WERI-Rb-1 (cell line): ENCODE measurements around the gene ARHGAP40.

Experiments
- DNase-seq: peaks from one replicate; pipeline ENCODE4 v3.0.0-alpha.2; 2020
- H3K27ac ChIP-seq: fragments of 250-450 bp; sonication (Bioruptor Pico); 2 replicates; pipeline ENCODE4 v1.5.1; 2020; ENCODE audit warnings: mild to moderate bottlenecking, moderate library complexity
- H3K27me3 ChIP-seq: fragments of 250-450 bp; sonication (Bioruptor Pico); 2 replicates; pipeline ENCODE4 v1.5.1; 2021; ENCODE audit warnings: mild to moderate bottlenecking, low read depth, moderate library complexity; ENCODE audit not compliant: insufficient read depth, severe bottlenecking
- H3K36me3 ChIP-seq: fragments of 250-450 bp; sonication (Bioruptor Pico); 2 replicates; pipeline ENCODE4 v1.5.1; 2020; ENCODE audit warnings: mild to moderate bottlenecking, moderate library complexity
- H3K4me3 ChIP-seq: 2 replicates; pipeline ENCODE4 v1.5.1; 2011; ENCODE audit warnings: low read depth, mild to moderate bottlenecking, control low read depth, low read length
- H3K9me3 ChIP-seq: fragments of 250-450 bp; sonication (Bioruptor Pico); 2 replicates; pipeline ENCODE4 v1.5.1; 2021; ENCODE audit warnings: mild to moderate bottlenecking, moderate library complexity; ENCODE audit not compliant: severe bottlenecking
- CTCF ChIP-seq: IDR thresholded peaks from 2 replicates; pipeline ENCODE4 v1.5.1; 2011; ENCODE audit warnings: low read depth, mild to moderate bottlenecking, control low read depth, inconsistent platforms, low read length

Gene ARHGAP40

DNA sequence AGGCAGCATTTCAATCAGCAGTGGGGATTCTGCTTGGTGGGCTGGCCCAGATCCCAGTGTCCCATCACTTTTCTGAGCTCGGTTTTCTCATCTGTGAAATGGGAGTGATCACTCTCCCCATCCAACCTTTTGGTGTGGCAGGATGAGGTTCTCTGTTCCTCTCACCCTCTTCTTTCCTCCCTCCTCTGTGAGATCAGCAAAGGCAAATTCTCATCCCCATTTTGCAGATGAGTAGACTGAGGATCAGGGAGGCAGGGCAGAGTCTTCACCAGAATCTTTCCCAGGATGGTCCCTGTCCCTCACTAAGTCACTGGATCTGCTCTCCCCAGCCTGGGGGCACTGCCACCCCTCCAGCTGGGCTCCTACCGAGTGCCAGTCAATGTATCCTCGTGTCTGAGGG is 62.1 kb downstream of the ARHGAP40 start:
- H3K9me3 ChIP-seq, result no peaks in the 10 kb centered on the region
- no peaks in the 10 kb centered on the region for H3K27me3 ChIP-seq
- TF ChIP-seq CTCF, result no peak
- H3K27ac ChIP-seq, result no peak overlapping the region
- no peak for DNase-seq
- H3K4me3 ChIP-seq, result no peak overlapping the region
- H3K36me3 ChIP-seq, result no peaks in the 10 kb centered on the region

GRCh38 chr20:38664284-38664683 is 62.7 kb downstream of the ARHGAP40 start:
- Histone ChIP-seq H3K27ac (no peak overlapping the region), H3K27me3 (no peaks in the 10 kb centered on the region), H3K36me3 (no peaks in the 10 kb centered on the region), H3K9me3 (no peaks in the 10 kb centered on the region), H3K4me3 (no peak overlapping the region)
- no peak for DNase-seq
- TF ChIP-seq CTCF, result no peak

- no peak for TF ChIP-seq CTCF
- no peaks in the 10 kb centered on the region for H3K27me3 ChIP-seq
- no peak overlapping the region for H3K27ac ChIP-seq
- DNase-seq, result no peak
- H3K9me3 ChIP-seq, result no peaks in the 10 kb centered on the region
- H3K4me3 ChIP-seq, result no peak overlapping the region
- H3K36me3 ChIP-seq, result no peaks in the 10 kb centered on the region
Measured at GRCh38 chr20:38665094-38665493, 63.5 kb downstream of the ARHGAP40 start.

DNA sequence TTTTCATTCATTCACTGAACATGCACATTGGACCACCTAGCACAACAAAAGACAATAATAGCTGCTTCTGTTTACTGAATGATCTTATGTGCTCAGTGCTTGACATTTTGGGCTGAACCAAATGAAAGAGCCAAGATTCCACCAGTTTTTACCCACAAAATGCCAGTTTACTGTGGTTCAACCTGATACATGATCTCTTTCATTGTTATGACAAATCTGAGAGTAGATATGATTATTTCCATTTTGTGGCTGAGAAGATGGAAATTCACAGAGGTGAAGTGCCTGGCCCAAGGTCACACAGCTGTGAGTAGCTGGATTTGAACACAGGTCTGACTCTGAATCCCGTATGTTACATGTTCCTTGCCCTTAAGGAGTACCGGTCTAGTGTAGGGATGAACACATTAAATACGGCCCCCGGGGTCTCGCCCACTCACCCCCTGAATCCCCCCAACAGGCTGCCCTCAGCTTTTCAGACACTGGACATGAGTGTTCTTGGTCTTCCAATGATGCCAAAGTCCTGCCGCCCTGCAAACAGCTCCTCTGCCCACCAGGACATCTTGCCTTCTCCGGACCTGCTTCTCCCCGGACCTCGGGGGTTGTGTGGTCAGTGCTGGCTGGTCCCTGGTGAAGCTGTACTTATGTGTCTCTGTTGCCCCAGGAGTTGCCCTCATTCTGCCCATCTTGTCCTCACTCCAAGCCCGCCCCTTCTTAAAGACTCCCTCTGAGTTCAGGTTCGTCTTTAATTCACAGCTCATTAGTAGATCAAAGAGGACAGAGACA is 64.1 kb downstream of the ARHGAP40 start:
- no peaks in the 10 kb centered on the region for H3K27me3 ChIP-seq

GRCh38 chr20:38667417-38667956 is 65.9 kb downstream of the ARHGAP40 start:
- TF ChIP-seq CTCF, result no peak
- H3K4me3 ChIP-seq, result no peak overlapping the region
- no peaks in the 10 kb centered on the region for H3K36me3 ChIP-seq
- no peaks in the 10 kb centered on the region for H3K27me3 ChIP-seq
- no peak overlapping the region for H3K27ac ChIP-seq
- H3K9me3 ChIP-seq, result no peaks in the 10 kb centered on the region
- DNase-seq, result no peak

More for the DNA sequence above, 64.1 kb downstream of the ARHGAP40 start:
- Histone ChIP-seq H3K4me3 (no peak overlapping the region), H3K9me3 (no peaks in the 10 kb centered on the region), H3K27ac (no peak overlapping the region), H3K36me3 (no peaks in the 10 kb centered on the region)
- TF ChIP-seq CTCF, result no peak
- no peak for DNase-seq
